Esophagus (tissue), 2 donors: ENCODE measurements around the gene TMEM115. TPM values are rescaled to one million over a fixed set of nuclear protein-coding genes. Genes with fewer than 3 reads are reported as not detected.
A peak's percentile ranks its signal among the peaks of the same experiment; 100 is the strongest.

Experiments used
- H3K27ac ChIP-seq, 2 donors: one replicate each; pipeline ENCODE4 v1.5.1; 2013; ENCODE audit warnings: low read depth in 2 of 2, mild to moderate bottlenecking in 2 of 2, inconsistent platforms in 1 of 2, low read length in 1 of 2, moderate library complexity in 1 of 2
- H3K27me3 ChIP-seq, 2 donors: one replicate each; pipeline ENCODE4 v1.6.1; 2013; ENCODE audit warnings: low read length in 2 of 2, control low read depth in 1 of 2, mild to moderate bottlenecking in 1 of 2; ENCODE audit not compliant: insufficient read depth in 2 of 2, control insufficient read depth in 1 of 2
- H3K36me3 ChIP-seq, 2 donors: one replicate each; pipeline ENCODE4 v1.6.1; 2013; ENCODE audit warnings: low read length in 1 of 2; ENCODE audit not compliant: control insufficient read depth in 2 of 2, insufficient read depth in 2 of 2
- H3K4me1 ChIP-seq, 2 donors: one replicate each; pipeline ENCODE4 v1.6.1; 2013; ENCODE audit warnings: low read length in 1 of 2; ENCODE audit not compliant: control insufficient read depth in 2 of 2, insufficient read depth in 2 of 2
- H3K4me3 ChIP-seq, 2 donors: one replicate each; pipeline ENCODE4 v1.5.1; 2013; ENCODE audit warnings: low read length in 2 of 2, mild to moderate bottlenecking in 2 of 2, low read depth in 1 of 2, moderate library complexity in 1 of 2
- H3K9me3 ChIP-seq, 2 donors: one replicate each; pipeline ENCODE4 v1.6.1; 2013; ENCODE audit warnings: mild to moderate bottlenecking in 2 of 2, low read depth in 1 of 2, low read length in 1 of 2, moderate library complexity in 1 of 2; ENCODE audit not compliant: control insufficient read depth in 2 of 2, insufficient read depth in 1 of 2
- WGBS, 2 donors: extraction: QIAGEN DNeasy Blood & Tissue Kit; methylation state at CpG; one replicate each; pipeline ENCODE4 v1.1.7; 2013; 5-methylcytosine and 5-hydroxymethylcytosine counted together
- polyA plus RNA-seq, 2 donors: library from polyadenylated mRNA; stranded (reverse); fragments of 200-250 nt; gene quantifications; one replicate each; pipeline ENCODE4 v1.2.3, GENCODE V29; 2013
- donor health status: healthy with polysubstance abuse.
- donor health status: Bipolar disorder and iron deficiency.

Gene TMEM115
- polyA plus RNA-seq, 2 donors: 16.2 to 23.0 TPM

GRCh38 chr3:50354850-50355249, 4.5 kb downstream of the TMEM115 start:
- Histone ChIP-seq H3K4me1 (peaks cover 21 to 36% of the 10 kb centered on the region in 2 donors), H3K9me3 (no peaks in the 10 kb centered on the region), H3K27me3 (no peaks in the 10 kb centered on the region), H3K36me3 (peaks cover 17 to 43% of the 10 kb centered on the region in 2 donors), H3K27ac (no peak overlapping the region), H3K4me3 (no peak overlapping the region)
- WGBS, 2 donors: 80 to 83% methylated on average over 7 of the region's 7 CpGs

DNA sequence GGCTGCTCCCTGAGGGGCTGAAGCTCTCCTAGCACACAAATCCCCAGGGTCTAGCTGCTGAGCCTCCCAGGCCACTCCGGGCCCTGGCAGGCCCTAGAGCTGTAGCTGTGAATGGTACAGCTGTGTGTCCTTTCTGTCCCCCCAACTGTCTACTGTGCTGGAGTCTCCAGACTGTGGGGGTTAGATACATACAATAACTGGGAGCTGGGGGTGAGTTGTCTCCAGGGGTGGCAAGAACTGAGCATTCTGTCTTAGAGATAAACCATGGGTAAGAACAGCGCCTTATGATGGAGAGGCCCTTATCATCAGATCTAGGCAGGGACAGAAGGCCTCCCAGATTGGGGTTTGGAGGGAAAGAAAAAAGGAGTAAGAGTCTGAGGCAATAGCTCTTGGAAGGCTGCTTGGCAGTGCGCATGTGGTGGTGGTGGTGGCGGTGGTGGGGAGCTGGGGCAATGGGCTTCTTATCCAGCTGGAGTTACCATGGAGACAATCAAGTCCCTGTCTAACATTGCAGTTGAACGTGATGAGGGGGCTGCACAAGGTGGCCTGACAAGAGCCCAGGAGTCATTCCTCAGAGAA, 5.0 kb downstream of the TMEM115 start:
- H3K9me3 ChIP-seq: no peaks in the 10 kb centered on the region
- peaks cover 17 to 43% of the 10 kb centered on the region in 2 donors for H3K36me3 ChIP-seq
- peaks cover 21 to 41% of the 10 kb centered on the region in 2 donors for H3K4me1 ChIP-seq
- 77 to 81% methylated on average over 5 of the region's 5 CpGs for WGBS, 2 donors
- H3K4me3 ChIP-seq: no peak overlapping the region
- H3K27me3 ChIP-seq: no peaks in the 10 kb centered on the region
- H3K27ac ChIP-seq: no peak overlapping the region

GRCh38 chr3:50353245-50354004, 5.9 kb downstream of the TMEM115 start:
- Histone ChIP-seq H3K36me3 (peaks cover 18 to 45% of the 10 kb centered on the region in 2 donors), H3K4me1 (peaks cover 19 to 40% of the 10 kb centered on the region in 2 donors), H3K27ac (peak overlapping the region in 1 of 2 donors; percentile 38), H3K4me3 (no peak overlapping the region), H3K9me3 (no peaks in the 10 kb centered on the region), H3K27me3 (no peaks in the 10 kb centered on the region)
- WGBS, 2 donors: 81 to 86% methylated on average over 12 of the region's 12 CpGs

- Histone ChIP-seq H3K4me1 (peaks cover 13 to 39% of the 10 kb centered on the region in 2 donors), H3K4me3 (no peak overlapping the region), H3K9me3 (no peaks in the 10 kb centered on the region), H3K27ac (no peak overlapping the region), H3K27me3 (no peaks in the 10 kb centered on the region), H3K36me3 (peaks cover 20 to 47% of the 10 kb centered on the region in 2 donors)
- WGBS, 2 donors: 19 to 31% methylated on average over 2 of the region's 2 CpGs
These were observed 6.5 kb downstream of the TMEM115 start for GRCh38 chr3:50352781-50353180.

DNA sequence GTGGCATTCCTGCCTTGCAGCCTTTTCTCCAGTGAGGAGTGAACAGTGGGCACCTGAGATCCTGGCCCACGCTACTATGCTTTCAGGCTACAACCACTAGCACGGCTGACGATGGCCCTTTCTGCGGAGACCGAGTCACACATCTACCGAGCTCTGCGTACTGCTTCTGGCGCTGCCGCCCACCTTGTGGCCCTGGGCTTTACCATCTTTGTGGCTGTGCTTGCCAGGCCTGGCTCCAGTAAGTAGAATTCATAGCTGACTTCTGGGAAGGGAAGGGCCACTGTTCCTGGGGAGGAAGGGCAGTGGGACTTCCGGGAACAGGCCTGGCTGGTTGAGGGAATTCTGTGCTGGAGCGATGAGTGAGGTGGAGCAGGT, 8.0 kb downstream of the TMEM115 start:
- Histone ChIP-seq H3K4me1 (peaks cover 4 to 27% of the 10 kb centered on the region in 2 donors), H3K27me3 (no peaks in the 10 kb centered on the region), H3K9me3 (no peaks in the 10 kb centered on the region), H3K4me3 (peak overlapping the region; percentile 68 to 71), H3K27ac (peak overlapping the region; percentile 88 to 95), H3K36me3 (peaks cover 20 to 40% of the 10 kb centered on the region in 2 donors)
- WGBS, 2 donors: 38 to 40% methylated on average over 11 of the region's 11 CpGs

GRCh38 chr3:50350527-50351322, 8.6 kb downstream of the TMEM115 start, which contains the start of the genes CYB561D2 and NPRL2:
TSS of gene CYB561D2 (plus strand) at chr3:50350862. CDS start at chr3:50351434, 572 bp downstream.
TSS of gene NPRL2 (minus strand) at chr3:50350775. CDS start at chr3:50350652, 123 bp downstream.
- Histone ChIP-seq H3K9me3 (no peaks in the 10 kb centered on the region), H3K4me3 (peak within 1 kb of the TSS; percentile 68 to 71), H3K36me3 (peaks cover 20 to 36% of the 10 kb centered on the region in 2 donors), H3K27ac (peak within 1 kb of the TSS; percentile 88 to 95), H3K27me3 (no peaks in the 10 kb centered on the region), H3K4me1 (peaks cover 4 to 25% of the 10 kb centered on the region in 2 donors)
- WGBS, 2 donors: 0 to 1% methylated on average over 64 of the region's 64 CpGs

DNA sequence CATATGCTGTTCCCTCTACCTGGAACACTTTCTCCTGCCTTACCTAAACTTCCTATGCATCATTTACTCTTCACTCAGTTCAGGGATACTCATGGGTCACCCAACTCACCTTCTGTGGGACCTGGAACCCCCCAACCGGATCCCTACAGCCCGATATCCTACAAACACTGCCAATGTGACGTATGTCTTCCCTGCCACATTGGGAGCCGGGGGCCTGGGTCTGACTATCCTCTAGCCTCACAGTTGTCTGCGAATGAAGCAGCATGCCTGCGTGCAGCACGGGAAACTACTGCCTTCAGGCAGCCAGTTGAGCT, 9.2 kb downstream of the TMEM115 start:
- Histone ChIP-seq H3K27ac (peak overlapping the region; percentile 88 to 95), H3K4me1 (peaks cover 3 to 30% of the 10 kb centered on the region in 2 donors), H3K27me3 (no peaks in the 10 kb centered on the region), H3K9me3 (no peaks in the 10 kb centered on the region), H3K36me3 (peaks cover 17 to 32% of the 10 kb centered on the region in 2 donors), H3K4me3 (peak overlapping the region; percentile 68 to 71)
- whole genome bisulfite sequencing, 2 donors: 3 to 7% methylated on average over 7 of the region's 7 CpGs

DNA sequence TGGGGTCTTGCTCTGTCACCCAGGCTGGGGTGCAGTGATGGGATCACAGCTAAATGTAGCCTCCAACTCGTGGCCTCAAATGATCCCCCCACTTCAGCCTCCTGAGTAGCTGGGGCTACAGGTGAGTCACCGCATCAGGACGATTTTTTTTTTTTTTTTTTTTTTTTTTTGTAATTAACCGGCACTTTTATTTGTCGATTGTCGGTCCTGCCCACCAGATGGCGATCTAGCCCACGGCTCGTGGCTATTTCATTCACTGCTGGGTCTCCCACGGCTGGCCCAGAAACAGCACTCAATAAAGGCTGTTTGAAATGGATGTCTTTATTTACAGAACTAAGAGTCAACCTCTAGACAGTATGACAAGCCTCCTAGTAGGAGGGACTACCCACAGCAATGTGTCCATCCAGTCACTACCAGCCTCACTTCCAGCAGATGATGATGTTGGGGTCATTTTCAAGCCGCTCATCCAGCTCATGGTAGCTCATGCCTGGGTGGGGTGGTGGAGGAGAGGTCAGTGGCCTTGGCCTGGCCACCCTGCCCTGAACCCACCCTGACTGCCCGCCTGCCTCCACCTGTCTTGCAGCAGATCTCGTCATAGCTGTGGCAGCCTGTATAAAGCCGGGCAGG, 12.0 kb downstream of the TMEM115 start:
- 27% methylated on average over 14 of the region's 14 CpGs for WGBS, 2 donors
- Histone ChIP-seq H3K9me3 (no peaks in the 10 kb centered on the region), H3K36me3 (peaks cover 3 to 12% of the 10 kb centered on the region in 2 donors), H3K4me3 (no peak overlapping the region), H3K27me3 (no peaks in the 10 kb centered on the region), H3K27ac (peak overlapping the region in 1 of 2 donors; percentile 1), H3K4me1 (peaks cover 4 to 33% of the 10 kb centered on the region in 2 donors)
